Activated CD4-positive, alpha-beta T cell treated with anti-CD3 and anti-CD28 coated beads for 24 hours (primary cell): Measurements from ENCODE around the gene PSD2.

Source experiments
- DNase-seq, 2 donors: peaks; one replicate each; pipeline ENCODE4 v3.0.0-alpha.2; 2020; ENCODE audit warnings: low read depth in 2 of 2

PSD2 gene

GRCh38 chr5:139835656-139836055, 40.0 kb downstream of the PSD2 start:
- no peak for DNase-seq

GRCh38 chr5:139836469-139837208, 41.0 kb downstream of the PSD2 start:
- DNase-seq, result no peak

- no peak for DNase-seq
These were observed 42.2 kb downstream of the PSD2 start for GRCh38 chr5:139837711-139838380.

GRCh38 chr5:139838381-139839197, 43.0 kb downstream of the PSD2 start:
- DNase-seq, result no peak

GRCh38 chr5:139839232-139839815, 43.7 kb downstream of the PSD2 start:
- no peak for DNase-seq

- no peak for DNase-seq
These were observed 44.3 kb downstream of the PSD2 start for GRCh38 chr5:139839918-139840317.

GRCh38 chr5:139841549-139841948, 45.9 kb downstream of the PSD2 start:
- DNase-seq, result no peak

GRCh38 chr5:139842321-139842720, 46.7 kb downstream of the PSD2 start:
- no peak for DNase-seq

- DNase-seq, result no peak
These were observed 48.4 kb downstream of the PSD2 start for GRCh38 chr5:139843991-139844390.

- DNase-seq, result peak; percentile 61 to 74
These were observed 49.0 kb downstream of the PSD2 start for GRCh38 chr5:139844472-139845145.

- DNase-seq, result no peak
These were observed 50.5 kb downstream of the PSD2 start for GRCh38 chr5:139845846-139846681.

GRCh38 chr5:139847091-139847490, 51.5 kb downstream of the PSD2 start:
- no peak for DNase-seq

- peak; percentile 59 to 62 for DNase-seq
These were observed 52.3 kb downstream of the PSD2 start for GRCh38 chr5:139847790-139848507.

- peak in 1 of 2 donors; percentile 10 for DNase-seq
These were observed 53.0 kb downstream of the PSD2 start for GRCh38 chr5:139848508-139849100.

GRCh38 chr5:139849501-139849900, 53.9 kb downstream of the PSD2 start:
- DNase-seq, result no peak

GRCh38 chr5:139849942-139850341, 54.3 kb downstream of the PSD2 start:
- no peak for DNase-seq

- no peak for DNase-seq
These were observed 54.9 kb downstream of the PSD2 start for GRCh38 chr5:139850423-139851016.

GRCh38 chr5:139851558-139851957, 56.0 kb downstream of the PSD2 start:
- no peak for DNase-seq

GRCh38 chr5:139852696-139853095, 57.1 kb downstream of the PSD2 start:
- no peak for DNase-seq
